CD14-positive monocyte (primary cell): ENCODE data around the gene SIM1. TPM values are rescaled to one million over a fixed set of nuclear protein-coding genes. Genes with fewer than 3 reads are reported as not detected.

Experiments used
- DNase-seq, 3 donors: peaks; one replicate each; pipeline ENCODE4 v3.0.0-alpha.2; 2011 to 2022
- H2AFZ ChIP-seq: 2 replicates; pipeline ENCODE4 v1.6.0; 2012; ENCODE audit warnings: mild to moderate bottlenecking, low read depth, low read length, inconsistent platforms; ENCODE audit not compliant: insufficient read depth, poor library complexity, severe bottlenecking
- H3K27ac ChIP-seq, 2 donors: 1 replicate in 1 of 2; 2 replicates in 1 of 2; pipeline ENCODE4 v1.5.1; 2012 to 2013; ENCODE audit warnings: low read length in 2 of 2, control low read depth in 1 of 2, inconsistent platforms in 1 of 2, low read depth in 1 of 2, mild to moderate bottlenecking in 1 of 2
- H3K27me3 ChIP-seq, 2 donors: one replicate each; pipeline versions ENCODE4 v1.6.0 to v1.6.1; 2011 to 2013; ENCODE audit warnings: low read length in 2 of 2; ENCODE audit not compliant: control insufficient read depth in 2 of 2, insufficient read depth in 2 of 2
- H3K36me3 ChIP-seq, 2 donors: replicated peaks in 1 of 2; 1 replicate in 1 of 2; 2 replicates in 1 of 2; pipeline versions ENCODE4 v1.5.1 to v1.6.1; 2012 to 2013; ENCODE audit warnings: low read length in 2 of 2, control low read depth in 1 of 2, inconsistent platforms in 1 of 2, mild to moderate bottlenecking in 1 of 2; ENCODE audit not compliant: insufficient read depth in 2 of 2, control insufficient read depth in 1 of 2
- H3K4me1 ChIP-seq, 2 donors: 1 replicate in 1 of 2; 2 replicates in 1 of 2; pipeline versions ENCODE4 v1.5.1 to v1.6.1; 2012 to 2013; ENCODE audit warnings: low read length in 2 of 2, control low read depth in 1 of 2, inconsistent platforms in 1 of 2, mild to moderate bottlenecking in 1 of 2, moderate library complexity in 1 of 2; ENCODE audit not compliant: insufficient read depth in 2 of 2, control insufficient read depth in 1 of 2
- H3K4me2 ChIP-seq: replicated peaks from 2 replicates; pipeline ENCODE3; 2012; ENCODE audit warnings: low read length, moderate library complexity, mild to moderate bottlenecking; ENCODE audit not compliant: poor library complexity, severe bottlenecking; ENCODE audit errors: extremely low read depth
- H3K4me3 ChIP-seq, 3 experiments: fragments of 200-600 bp in 1 of 3; sonication (generic) in 1 of 3; replicated peaks in 1 of 3; 1 replicate in 2 of 3; 2 replicates in 1 of 3; pipeline ENCODE4 v1.5.1; 2011 to 2013; ENCODE audit warnings: low read length in 3 of 3, mild to moderate bottlenecking in 3 of 3, control low read depth in 2 of 3, low read depth in 2 of 3, inconsistent platforms in 1 of 3, moderate library complexity in 1 of 3
- H3K79me2 ChIP-seq: 2 replicates; pipeline ENCODE4 v1.6.0; 2012; ENCODE audit warnings: mild to moderate bottlenecking, control low read depth, inconsistent platforms, low read length, moderate library complexity; ENCODE audit not compliant: insufficient read depth
- H3K9ac ChIP-seq: 2 replicates; pipeline ENCODE4 v1.6.0; 2017; ENCODE audit warnings: low read length, mild to moderate bottlenecking; ENCODE audit not compliant: insufficient read depth, poor library complexity, severe bottlenecking
- H3K9me3 ChIP-seq, 2 donors: replicated peaks in 1 of 2; 1 replicate in 1 of 2; 2 replicates in 1 of 2; pipeline versions ENCODE4 v1.5.1 to v1.6.1; 2012 to 2013; ENCODE audit warnings: low read length in 2 of 2, control low read depth in 1 of 2; ENCODE audit not compliant: control insufficient read depth in 1 of 2, insufficient read depth in 1 of 2
- H4K20me1 ChIP-seq: 2 replicates; pipeline ENCODE4 v1.6.0; 2012; ENCODE audit warnings: mild to moderate bottlenecking, low read length, control low read depth, moderate library complexity; ENCODE audit not compliant: insufficient read depth
- H3K27ac Mint-ChIP-seq, 7 donors: one replicate each; pipeline ENCODE4 v1.8.0; 2020; ENCODE audit warnings: mild to moderate bottlenecking in 7 of 7, mixed read lengths in 7 of 7, moderate library complexity in 6 of 7, inconsistent platforms in 2 of 7
- H3K27me3 Mint-ChIP-seq, 3 donors: one replicate each; pipeline ENCODE4 v1.8.0; 2021 to 2022; ENCODE audit warnings: low read depth in 3 of 3, mild to moderate bottlenecking in 3 of 3, mixed read lengths in 3 of 3, moderate library complexity in 3 of 3, inconsistent platforms in 1 of 3
- H3K36me3 Mint-ChIP-seq, 2 donors: one replicate each; pipeline ENCODE4 v1.8.0; 2020; ENCODE audit warnings: mixed read lengths in 2 of 2, inconsistent platforms in 1 of 2, mild to moderate bottlenecking in 1 of 2
- H3K4me1 Mint-ChIP-seq: one replicate; pipeline ENCODE4 v1.8.0; 2020; ENCODE audit warnings: mild to moderate bottlenecking, mixed read lengths
- H3K4me3 Mint-ChIP-seq, 2 donors: one replicate each; pipeline ENCODE4 v1.8.0; 2020; ENCODE audit warnings: mild to moderate bottlenecking in 2 of 2, mixed read lengths in 2 of 2, moderate library complexity in 1 of 2
- H3K9me3 Mint-ChIP-seq, 7 donors: one replicate each; pipeline ENCODE4 v1.8.0; 2020 to 2022; ENCODE audit warnings: mixed read lengths in 7 of 7, mild to moderate bottlenecking in 6 of 7, moderate library complexity in 6 of 7, inconsistent platforms in 2 of 7
- CTCF ChIP-seq: fragments of 200-600 bp; IDR thresholded peaks from one replicate; pipeline ENCODE4 v1.8.0; 2022; ENCODE audit warnings: antibody characterized with exemption, mild to moderate bottlenecking
- WGBS: methylation state at CpG from one replicate; pipeline ENCODE4 v1.1.5; 2013; ENCODE audit warnings: missing lambda C conversion rate; ENCODE audit not compliant: insufficient coverage; 5-methylcytosine and 5-hydroxymethylcytosine counted together
- intact Hi-C, 2 donors: fragments of 100-400 bp; cut with micrococcal nuclease; formaldehyde crosslinking; loops; one replicate each; pipeline versions ENCODE4 v1.15.0 to v1.15.1; 2023
- polyA plus RNA-seq, 3 donors: library from polyadenylated mRNA; depleted of rRNA in 1 of 3; unstranded in 2 of 3; stranded (reverse) in 1 of 3; fragments of 300-500 nt in 2 of 3; fragments of >200 nt in 1 of 3; fragmentation: Illumina TruSeq in 2 of 3; gene quantifications; 1 replicate in 2 of 3; 2 replicates in 1 of 3; pipeline ENCODE4 v1.2.3, GENCODE V29; 2012 to 2021

SIM1 gene
- polyA plus RNA-seq, 3 donors: not detected

DNA sequence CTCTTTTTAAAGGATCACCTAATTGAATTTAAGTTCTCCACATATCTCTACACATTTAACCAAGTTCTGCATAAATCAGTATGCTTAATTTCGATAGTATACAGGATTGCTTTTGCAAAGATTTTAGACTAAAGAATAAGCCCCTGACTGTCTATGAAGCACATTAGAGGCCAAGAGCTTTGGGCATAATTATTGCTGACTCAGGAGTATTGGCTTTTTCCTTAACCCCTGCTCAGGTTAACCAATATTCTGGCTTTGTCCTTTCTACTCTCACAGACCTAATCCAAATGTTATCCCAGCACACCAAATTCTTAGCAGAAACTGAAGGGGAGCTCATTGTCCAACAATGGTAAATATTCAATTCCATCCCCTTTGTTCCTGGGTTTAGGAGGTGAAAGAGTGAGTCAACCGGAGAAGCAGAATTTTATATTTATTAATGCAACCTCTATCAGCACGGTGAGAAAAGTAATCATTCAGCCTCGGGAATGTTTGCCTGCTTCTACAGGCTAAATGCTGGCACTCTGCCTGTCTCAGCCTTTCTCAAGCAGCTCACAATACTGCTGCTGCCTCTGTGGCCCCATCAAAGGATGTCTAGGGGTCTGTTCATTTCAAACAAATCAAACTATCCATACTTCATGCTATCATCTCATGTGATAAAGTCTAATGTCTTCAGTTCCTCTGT, 125.0 kb downstream of the SIM1 start:
- no peaks in the 10 kb centered on the region for H3K9me3 ChIP-seq
- intact Hi-C loops: no loop called here
- H2AFZ ChIP-seq: no peak overlapping the region
- DNase-seq: no peak
- Mint-ChIP-seq H3K27ac (no peak overlapping the region), H3K36me3 (no peaks in the 10 kb centered on the region), H3K9me3 (peaks cover 0 to 6% (median 4%) of the 10 kb centered on the region in 7 donors), H3K27me3 (peaks cover 0 to 1% (median 0%) of the 10 kb centered on the region in 3 donors), H3K4me1 (peaks cover 7% of the 10 kb centered on the region), H3K4me3 (no peak overlapping the region)
- no peaks in the 10 kb centered on the region for H3K36me3 ChIP-seq
- H3K79me2 ChIP-seq: no peaks in the 10 kb centered on the region
- no peak overlapping the region for H3K4me2 ChIP-seq
- H3K27me3 ChIP-seq: no peaks in the 10 kb centered on the region
- no peak overlapping the region for H3K9ac ChIP-seq
- H3K4me1 ChIP-seq: no peaks in the 10 kb centered on the region
- H4K20me1 ChIP-seq: no peaks in the 10 kb centered on the region
- TF ChIP-seq CTCF: no peak
- H3K27ac ChIP-seq: no peak overlapping the region
- WGBS: 82% methylated on average over 2 of the region's 4 CpGs
- no peak overlapping the region for H3K4me3 ChIP-seq

DNA sequence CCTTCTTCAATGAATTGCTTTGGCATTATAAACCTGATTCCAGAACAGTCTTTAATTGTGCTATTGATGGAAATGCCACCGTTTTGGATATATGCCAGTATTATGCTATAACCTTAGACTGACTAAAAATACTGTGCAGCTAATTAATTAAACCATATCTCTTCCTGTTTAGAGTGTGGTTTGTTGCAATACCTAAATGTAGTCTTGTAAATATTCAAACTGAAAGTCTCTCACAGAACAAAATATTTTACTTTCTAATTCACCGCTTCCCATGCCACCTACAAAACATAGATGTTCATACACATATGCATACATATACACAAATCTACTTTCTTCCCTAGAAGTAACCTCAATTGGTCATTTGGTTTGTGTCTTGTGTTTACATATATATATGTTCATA, 126.6 kb downstream of the SIM1 start:
- Histone ChIP-seq H3K4me1 (no peaks in the 10 kb centered on the region), H3K79me2 (no peaks in the 10 kb centered on the region), H4K20me1 (no peaks in the 10 kb centered on the region), H3K27me3 (no peaks in the 10 kb centered on the region), H3K9me3 (no peaks in the 10 kb centered on the region), H3K4me3 (no peak overlapping the region), H3K27ac (no peak overlapping the region), H3K9ac (no peak overlapping the region), H3K4me2 (no peak overlapping the region), H2AFZ (no peak overlapping the region), H3K36me3 (no peaks in the 10 kb centered on the region)
- TF ChIP-seq CTCF: no peak
- Mint-ChIP-seq H3K27me3 (peaks cover 0 to 1% (median 0%) of the 10 kb centered on the region in 3 donors), H3K27ac (no peak overlapping the region), H3K36me3 (no peaks in the 10 kb centered on the region), H3K4me3 (no peak overlapping the region), H3K4me1 (no peaks in the 10 kb centered on the region), H3K9me3 (peaks cover 0 to 6% (median 2%) of the 10 kb centered on the region in 7 donors)
- DNase-seq: no peak
- intact Hi-C loops: no loop called here
- WGBS: no CpG with 5 or more reads among the region's 2 CpGs
